Measurements from ENCODE around the gene SLC5A3.

Gene SLC5A3

DNA sequence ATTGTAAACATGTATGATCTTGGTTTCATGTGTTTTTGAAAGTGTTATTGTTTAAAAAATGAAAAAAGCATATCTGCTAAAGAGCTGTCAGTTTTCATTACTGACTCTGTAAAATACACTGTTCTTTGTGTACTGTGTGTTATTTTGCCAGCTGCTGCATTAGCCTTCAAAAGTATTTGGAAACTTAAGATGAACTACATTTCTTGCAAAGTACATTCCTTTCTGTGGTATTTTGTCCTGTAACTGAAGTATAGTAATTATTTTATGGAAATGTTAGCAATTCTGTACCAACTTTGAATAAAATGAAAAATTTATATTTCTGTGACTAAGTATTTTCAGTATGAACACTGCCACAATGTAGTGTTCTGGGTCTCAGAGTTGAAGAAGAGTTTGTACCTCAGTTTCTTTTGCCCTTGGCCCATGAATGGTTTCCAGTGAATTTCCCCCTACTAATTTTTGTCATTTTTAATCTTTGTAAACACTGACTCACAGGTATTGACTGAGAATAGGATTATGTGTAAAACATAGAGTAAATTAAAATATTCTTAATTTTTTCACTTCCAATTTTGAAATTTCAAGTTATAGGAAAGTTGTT, 32.7 kb downstream of the SLC5A3 start:
- DNase-seq: no peak

DNA sequence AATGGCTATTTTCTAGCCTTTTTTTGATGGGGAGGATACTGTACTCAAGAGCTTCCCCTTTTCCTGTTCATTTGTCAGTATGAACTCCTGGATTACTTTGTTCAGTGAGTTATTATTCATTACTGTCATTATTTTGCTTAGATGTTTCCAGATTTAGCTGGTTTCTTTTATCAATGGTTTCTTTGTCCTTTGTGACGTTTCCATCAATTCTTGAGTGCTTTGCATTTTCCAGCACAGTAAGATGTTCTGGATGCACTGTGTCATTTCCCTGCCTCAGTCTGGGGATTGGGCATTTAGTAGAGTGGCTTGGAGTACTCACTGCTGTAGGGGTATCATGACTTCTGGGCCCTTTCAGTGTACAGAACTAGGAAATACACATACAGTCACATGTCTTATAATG, 34.2 kb downstream of the SLC5A3 start:
- no peak for DNase-seq

DNA sequence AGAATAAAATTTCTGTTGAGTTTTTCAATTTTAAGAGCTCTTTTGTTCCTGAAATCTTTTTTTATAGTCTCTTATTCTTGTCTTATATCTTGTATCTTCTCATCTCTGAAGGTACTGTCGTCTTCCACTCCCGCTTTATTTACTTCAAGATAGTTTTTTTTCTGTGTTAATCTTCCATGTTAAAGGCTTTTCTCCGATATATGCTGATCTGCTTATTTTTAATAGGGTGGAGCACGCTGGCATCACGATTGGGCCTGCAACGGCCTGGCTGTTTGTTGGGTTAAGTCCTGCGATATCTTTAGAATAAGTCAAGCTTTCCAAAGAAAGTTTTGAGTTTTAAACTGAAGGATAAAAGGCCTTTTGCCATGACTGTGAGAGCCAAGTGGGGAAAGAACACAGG, 35.7 kb downstream of the SLC5A3 start:
- DNase-seq: no peak

DNA sequence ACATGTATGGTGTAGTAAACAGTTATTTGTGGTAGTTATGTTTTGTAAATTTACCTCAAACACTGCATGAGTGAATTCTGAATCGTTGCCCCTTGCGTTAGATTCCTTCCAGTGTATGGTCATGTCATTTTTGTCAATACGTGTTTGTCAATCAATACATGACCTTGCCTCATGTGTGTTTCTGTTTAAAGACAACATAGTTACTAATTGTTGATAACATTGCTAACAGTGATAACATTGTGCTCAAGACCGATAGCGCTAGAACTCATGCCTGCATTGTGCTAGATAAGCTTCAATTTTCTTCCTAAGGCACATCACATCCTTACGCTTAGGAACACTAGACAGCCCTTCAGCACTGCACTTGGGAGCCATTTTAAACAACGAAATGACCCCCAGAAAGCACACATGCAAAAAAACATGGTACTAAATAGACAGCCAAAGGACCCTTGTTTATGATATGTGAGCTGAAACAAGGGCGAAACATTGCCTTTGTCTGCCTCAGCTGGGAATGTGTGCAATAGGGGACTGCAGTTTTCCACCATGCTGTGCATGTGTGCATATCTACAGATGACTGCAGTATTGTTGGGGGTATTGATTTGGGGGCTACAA, 37.3 kb downstream of the SLC5A3 start:
- DNase-seq: no peak

DNA sequence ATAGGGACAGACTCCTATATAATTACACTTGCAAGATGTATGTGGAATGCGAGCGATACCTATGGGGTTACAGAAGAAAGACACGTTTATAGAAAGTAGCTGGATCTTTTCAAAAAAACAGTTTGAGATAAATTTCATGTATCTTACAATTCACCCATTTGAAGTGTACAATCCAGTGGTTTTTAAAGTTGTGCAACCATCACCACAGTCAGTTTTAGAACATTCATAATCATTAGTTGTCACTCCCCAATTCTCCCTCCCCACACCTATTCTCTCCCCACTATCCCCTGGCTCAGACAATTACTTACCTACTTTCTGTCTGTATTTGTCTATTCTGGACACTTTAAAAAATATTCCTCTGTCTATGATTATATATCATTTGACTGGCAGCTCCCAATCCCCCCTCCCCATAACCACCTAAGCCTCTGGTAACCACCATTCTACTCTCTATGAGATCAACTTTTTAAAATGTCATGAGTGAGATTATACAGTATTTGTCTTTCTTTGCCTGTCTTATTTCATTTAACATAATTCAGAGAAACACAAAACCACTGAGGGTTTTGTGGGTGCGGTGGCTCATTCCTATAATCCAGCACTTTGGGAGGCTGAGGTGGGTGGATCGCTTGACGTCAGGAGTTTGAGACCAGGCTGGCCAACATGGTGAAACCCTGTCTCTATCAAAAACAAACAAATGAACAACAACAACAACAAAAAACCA, 39.1 kb downstream of the SLC5A3 start:
- DNase-seq: no peak

DNA sequence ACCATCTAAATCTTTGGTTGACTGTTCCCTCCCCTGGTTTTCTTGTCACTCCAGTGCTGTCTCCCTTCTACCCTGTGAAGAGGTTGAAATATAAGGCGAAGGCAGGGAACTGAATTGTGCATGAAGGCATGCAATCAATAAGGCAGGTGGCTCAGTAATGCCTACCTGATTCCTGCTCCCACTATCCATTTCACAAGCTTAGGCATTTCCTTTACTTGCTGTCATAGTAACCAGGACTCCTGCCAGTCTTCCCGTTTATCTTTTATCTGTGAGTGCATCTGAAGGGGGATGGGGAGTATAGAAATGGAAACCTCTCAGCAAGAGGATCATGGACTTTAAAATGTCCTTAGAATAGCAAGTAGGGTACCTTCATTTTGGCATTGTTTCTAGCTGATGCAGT, 40.5 kb downstream of the SLC5A3 start:
- no peak for DNase-seq

DNA sequence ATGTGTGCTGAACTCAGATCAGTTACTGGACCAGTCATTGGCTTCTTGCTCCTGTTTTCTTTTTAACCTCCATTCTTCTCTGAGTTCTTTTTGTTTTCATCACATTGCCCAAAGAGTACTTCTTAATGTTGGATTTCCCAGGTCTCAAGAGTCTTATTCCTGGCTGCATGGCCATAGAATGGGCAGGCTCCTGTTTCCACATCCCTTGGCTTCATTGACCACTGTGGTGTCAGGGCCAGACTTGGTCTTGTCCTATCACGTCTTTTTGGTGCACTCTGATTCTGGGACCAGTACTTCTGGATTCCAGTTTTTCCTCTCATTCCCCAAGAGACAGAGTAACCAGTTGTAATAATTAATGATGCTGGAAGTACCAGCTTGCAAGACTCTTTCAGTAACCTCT, 41.8 kb downstream of the SLC5A3 start:
- no peak for DNase-seq

DNA sequence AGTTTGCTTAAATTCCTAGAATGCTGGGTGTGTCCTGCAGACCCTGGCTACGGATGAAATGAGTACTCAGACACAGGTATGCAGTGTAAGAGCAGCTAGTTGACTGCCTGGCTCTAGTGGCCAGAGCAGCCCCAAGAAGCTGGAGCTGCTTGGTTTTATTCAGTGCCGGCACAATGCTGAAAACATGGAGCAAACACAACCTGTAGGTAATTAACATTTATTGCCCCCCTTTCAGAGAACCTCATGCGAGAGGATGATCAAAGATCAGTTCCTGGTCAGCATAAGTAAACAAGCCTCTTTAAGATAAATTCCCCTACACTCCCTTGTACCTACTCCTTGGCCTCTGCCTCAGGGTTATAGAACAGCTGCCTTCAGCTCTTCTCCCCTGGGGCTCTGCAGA, 43.2 kb downstream of the SLC5A3 start:
- no peak for DNase-seq

DNA sequence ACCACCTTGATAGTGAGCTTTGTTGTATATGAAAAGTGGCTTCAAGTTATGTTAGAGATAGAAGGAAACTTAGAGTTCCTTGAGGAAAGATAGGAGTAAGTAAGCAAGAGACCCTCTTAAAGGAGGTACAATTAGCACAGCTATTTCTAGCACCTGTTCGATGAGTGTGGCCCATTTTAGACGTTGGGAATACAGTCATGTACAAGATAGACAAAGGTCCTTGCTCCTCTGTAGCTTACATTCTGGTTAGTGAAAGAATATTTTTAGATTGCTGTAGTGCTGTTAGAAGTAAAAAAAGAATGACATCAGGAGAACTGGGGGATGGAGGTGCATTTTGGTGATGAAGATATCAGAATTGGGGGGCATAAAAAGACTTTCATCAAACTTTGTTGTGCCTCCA, 47.5 kb downstream of the SLC5A3 start:
- DNase-seq: no peak

DNA sequence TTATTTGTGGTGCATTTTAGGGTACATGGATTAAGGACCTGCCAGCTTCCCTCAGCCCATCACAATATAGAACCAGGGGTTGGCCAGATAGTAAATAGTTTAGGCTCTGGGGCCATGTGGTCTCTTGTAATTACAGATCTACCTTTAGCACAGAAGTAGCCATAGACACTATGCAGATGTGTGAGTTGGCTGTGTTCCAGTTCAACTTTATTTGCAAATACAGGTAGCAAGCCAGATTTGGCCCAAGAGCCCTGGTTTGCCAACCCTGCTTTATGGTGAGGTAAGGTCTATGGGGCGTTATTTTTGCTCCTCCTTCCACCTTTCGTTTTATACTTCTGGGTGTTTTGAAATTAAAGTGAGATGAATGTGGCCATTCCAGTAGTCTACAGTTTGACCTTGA, 48.7 kb downstream of the SLC5A3 start:
- no peak for DNase-seq
